SK-N-MC (cell line): ENCODE results near the gene SLC26A9.

Experiments used
- EZH2 ChIP-seq: fragments of 200-600 bp; sonication (generic); IDR thresholded peaks from one replicate; pipeline ENCODE4 v1.6.1; 2017; ENCODE audit warnings: antibody characterized with exemption
- POLR2AphosphoS5 ChIP-seq: IDR thresholded peaks from 2 replicates; pipeline ENCODE4 v1.6.1; 2012; ENCODE audit warnings: mild to moderate bottlenecking, low read depth, low read length, borderline replicate concordance

- no peak for TF ChIP-seq POLR2AphosphoS5
- TF ChIP-seq EZH2: no peak
Measured at GRCh38 chr1:205959789-205960188, 16.5 kb upstream of the SLC26A9 start.
